ENCODE data around the gene TRMT61A. TPM values are rescaled to one million over a fixed set of nuclear protein-coding genes. Genes with fewer than 3 reads are reported as not detected.

TRMT61A gene
- total and polyA plus RNA-seq, 2 of the 13 experiments (the other 11 are each of a cell fraction or from before 2014, with no cell fraction given), result 6.5 to 13.6 TPM

DNA sequence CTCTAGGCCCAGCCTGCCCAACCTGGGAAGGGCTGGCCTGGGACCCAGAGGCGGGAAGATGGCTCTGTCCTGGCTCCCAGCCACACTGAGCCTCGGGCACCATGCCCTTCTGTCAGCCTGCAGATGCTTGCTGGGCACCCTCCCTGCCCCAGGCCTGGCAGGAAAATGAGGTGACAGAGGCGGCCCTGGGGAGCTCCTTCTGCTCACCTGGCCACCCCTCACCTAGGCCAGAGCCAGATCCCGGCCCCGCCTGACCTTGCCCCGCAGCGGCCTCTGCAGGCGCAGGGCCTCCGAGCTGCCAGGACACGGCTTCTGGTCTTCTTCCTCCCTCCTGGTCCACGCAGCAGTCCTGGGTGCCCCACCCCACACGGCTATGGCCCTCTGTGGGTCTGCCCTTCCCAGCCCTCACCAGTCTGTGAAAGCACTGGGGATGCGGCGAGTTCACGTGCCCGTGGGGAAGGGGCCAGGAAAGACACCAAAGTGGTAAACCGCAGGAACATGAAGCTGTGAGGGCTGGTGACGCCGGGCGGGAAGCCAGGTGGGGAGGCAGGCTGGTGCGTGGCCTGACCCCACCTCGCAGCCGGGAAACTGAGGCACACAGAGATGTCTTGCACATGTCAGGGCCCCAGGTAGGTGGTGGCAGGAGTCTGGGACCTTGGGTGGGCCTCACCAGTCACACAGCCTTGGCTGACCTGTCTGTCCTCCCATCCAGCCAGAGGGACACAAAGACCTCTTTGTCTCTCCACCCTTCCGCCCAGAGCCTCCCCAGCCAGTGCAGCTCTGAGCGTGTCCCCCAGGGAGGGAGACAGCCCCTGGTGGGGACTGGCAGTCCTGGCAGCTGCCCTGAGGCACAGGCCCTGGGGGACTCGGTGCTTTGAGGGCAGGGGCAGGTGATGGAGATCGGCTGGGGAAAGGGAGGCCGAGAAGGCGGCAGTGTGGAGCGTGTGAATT is 20.6 kb downstream of the TRMT61A start (continued):
- no peak for TF ChIP-seq ZNF101 (CRISPR knock-in tag; IDR thresholded peaks at IDR 0.05; ENCODE audit: borderline replicate concordance, low read depth)
- TF ChIP-seq ISL2 (CRISPR knock-in tag; IDR thresholded peaks at IDR 0.05), result no peak
- TF ChIP-seq MLXIP (CRISPR knock-in tag; IDR thresholded peaks at IDR 0.05; ENCODE audit: borderline replicate concordance), result no peak
- no peak for TF ChIP-seq ZNF800 (CRISPR knock-in tag; IDR thresholded peaks at IDR 0.05)
- peak; percentile 10; the same call in 1 of the 2 replicates for TF ChIP-seq NCOA2 (CRISPR knock-in tag; IDR thresholded peaks at IDR 0.05)
- no peak for TF ChIP-seq SMYD3 (CRISPR knock-in tag; IDR thresholded peaks at IDR 0.05)
- TF ChIP-seq ZNF543 (CRISPR knock-in tag; IDR thresholded peaks at IDR 0.05), result no peak
- TF ChIP-seq ZNF343 (CRISPR knock-in tag; IDR thresholded peaks at IDR 0.05), result no peak; the same call in 1 of the 2 replicates
- TF ChIP-seq ZNF816 (CRISPR knock-in tag; IDR thresholded peaks at IDR 0.05; ENCODE audit: borderline replicate concordance), result no peak
- TF ChIP-seq ARNTL (CRISPR knock-in tag; IDR thresholded peaks at IDR 0.05), result 0 out of 2 replicates have a peak, but pooled peaks have one; percentile 47
- no peak for TF ChIP-seq ZKSCAN8 (CRISPR knock-in tag; IDR thresholded peaks at IDR 0.05; ENCODE audit: borderline replicate concordance)
- TF ChIP-seq LCORL (IDR thresholded peaks at IDR 0.05), result no peak
- TF ChIP-seq LCORL (CRISPR knock-in tag; IDR thresholded peaks at IDR 0.05), result 0 out of 2 replicates have a peak, but pooled peaks have one; percentile 53
- TF ChIP-seq ASH2L (IDR thresholded peaks at IDR 0.05; ENCODE audit: insufficient read length, low read depth, low read length), result peak; percentile 48
- TF ChIP-seq KLF16 (CRISPR knock-in tag; IDR thresholded peaks at IDR 0.05), result no peak
- peak in 1 of 2 experiments; percentile 78; a peak in 2 of 4 replicates for TF ChIP-seq HMGXB4 (CRISPR knock-in tag; IDR thresholded peaks at IDR 0.05; ENCODE audit: borderline replicate concordance in 1 of 2, low read depth in 1 of 2)
